GM04504 (cell line): ENCODE results near the gene LRRC59.

Experiments
- DNase-seq: peaks from one replicate; pipeline ENCODE4 v3.0.0-alpha.2; 2012; ENCODE audit warnings: low read depth

Gene LRRC59

DNA sequence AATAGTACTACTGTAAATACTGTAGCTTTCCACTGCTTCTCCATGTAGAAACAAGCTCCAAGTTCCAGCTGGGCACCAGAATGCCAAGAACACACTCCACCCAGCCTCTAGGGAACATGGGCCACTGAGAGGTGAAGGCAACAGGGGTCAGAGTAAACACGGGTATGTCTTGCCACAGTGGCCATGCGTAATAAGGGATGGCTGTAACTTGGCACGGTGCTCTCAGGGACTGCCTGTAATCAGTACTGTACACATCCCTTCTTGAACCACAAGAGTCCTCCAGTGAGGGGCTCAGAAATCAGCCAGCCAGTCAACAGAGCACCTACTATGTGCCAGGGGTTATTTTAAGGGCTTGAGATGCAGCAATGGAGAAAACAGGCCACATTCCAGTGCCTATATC lies 10.8 kb downstream of the LRRC59 start:
- no peak for DNase-seq

- DNase-seq = no peak
These were observed 14.4 kb downstream of the LRRC59 start for GRCh38 chr17:50382931-50383330.

DNA sequence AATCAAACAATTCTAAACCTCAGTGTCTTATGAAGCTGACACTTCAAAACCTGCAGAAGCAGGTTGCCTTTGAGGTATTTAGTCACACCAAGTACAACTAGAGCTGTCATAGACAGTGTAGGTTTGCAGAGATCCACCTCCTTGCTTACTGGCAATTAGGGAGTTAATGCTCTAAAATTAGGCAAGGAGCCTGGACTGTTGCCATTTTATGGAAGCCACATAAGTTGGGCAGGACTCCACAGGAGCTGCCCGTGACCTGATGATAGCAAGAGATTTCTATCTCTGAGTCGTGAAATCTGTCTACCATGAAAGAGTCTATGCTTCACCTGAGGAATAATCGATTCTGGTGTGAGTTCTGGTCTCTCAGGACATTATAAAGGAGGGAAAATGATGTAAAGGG lies 15.4 kb downstream of the LRRC59 start:
- DNase-seq = no peak

DNA sequence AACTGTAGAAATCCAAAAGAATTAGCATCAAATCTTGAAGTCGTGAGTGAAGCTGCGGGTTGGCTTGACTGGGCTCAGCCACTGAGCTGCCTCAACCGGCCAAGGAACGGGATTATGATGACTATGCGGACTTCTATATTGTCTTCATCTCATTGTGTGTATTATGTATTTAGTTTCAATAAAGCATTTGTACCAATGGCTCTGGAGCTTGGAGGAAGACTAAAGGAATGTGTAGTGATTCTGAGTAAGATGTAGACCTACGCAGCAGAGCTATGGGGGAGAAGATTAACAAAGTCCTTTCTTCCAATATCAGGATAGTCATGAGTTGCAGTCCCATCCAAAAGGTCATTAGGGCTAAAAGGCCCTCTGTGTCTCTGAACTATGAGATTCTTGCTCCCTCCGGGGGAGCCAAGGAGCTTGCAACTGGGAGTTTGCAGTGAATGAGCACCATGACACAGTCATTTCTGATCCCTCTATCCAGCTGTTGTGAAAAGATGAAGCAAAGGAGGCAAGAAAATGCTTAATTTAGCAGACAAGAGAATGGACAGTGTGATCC lies 16.0 kb downstream of the LRRC59 start:
- DNase-seq = no peak

DNA sequence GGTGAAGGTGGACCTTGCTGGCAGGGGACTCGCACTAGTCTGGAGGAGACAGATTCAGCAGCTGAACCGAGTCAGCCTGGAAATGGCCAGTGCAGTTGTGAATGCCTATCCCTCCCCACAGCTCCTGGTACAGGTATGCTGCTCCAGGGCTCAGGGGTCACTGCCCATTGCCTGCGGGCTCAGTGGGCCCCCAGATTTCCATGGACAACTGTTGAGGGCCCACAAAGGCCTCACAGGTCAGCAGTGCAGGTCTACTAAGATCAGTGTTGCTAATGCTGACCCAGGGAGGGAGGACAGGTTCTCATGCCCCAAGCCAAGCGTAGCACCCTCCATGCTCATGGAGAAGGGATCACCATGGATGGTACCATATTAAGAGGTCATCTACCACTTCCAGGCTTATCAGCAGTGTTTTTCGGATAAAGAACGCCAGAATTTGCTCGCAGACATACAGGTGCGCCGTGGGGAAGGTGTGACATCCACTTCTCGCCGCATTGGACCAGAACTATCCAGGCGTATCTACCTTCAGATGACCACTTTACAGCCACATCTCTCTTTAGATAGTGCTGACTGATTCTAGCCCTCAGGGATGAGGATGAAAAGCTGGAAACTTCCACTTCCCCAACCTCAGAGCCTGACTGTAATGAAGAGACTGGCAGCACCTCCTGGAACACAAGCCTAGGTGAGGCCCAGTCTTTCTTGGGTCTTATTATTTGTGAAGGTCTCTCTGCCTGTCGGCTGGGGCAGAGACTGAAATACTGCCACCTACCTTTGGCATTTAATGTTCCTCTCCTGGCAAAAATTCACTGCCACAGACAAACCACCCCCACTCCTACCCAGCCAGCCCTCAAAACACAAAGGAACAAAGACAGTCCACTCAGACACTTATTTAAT lies 16.7 kb downstream of the LRRC59 start:
- DNase-seq = no peak

- no peak for DNase-seq
These were observed 17.8 kb downstream of the LRRC59 start for GRCh38 chr17:50379351-50380132.

- DNase-seq = no peak
These were observed 21.3 kb downstream of the LRRC59 start for GRCh38 chr17:50375858-50376538.

DNA sequence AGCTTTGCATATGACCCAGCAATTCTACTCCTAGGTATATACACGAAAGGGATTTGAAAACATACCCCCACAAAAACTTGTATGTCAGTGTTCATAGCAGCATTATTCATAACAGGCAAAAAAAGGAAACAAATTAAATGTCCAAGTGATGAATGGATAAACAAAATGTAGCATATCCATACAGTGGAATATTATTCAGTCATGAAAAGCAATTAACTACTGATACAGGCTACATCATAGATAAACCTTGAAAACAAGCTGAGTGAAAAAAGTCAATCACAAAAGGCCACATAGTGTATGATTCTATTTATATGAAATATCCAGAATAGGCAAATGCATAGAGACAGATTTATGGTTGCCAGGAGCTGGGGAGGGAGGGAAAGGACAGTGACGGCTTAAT lies 23.6 kb downstream of the LRRC59 start:
- DNase-seq = no peak

- DNase-seq = peak; percentile 73
These were observed 24.4 kb downstream of the LRRC59 start, which contains the start of the genes EME1 and MRPL27 for GRCh38 chr17:50372758-50373556. Gene EME1, plus strand, starts transcription at chr17:50373229. Its CDS starts 1,980 bp downstream, at chr17:50375209. Gene MRPL27, minus strand, starts transcription at chr17:50373184. Its CDS starts 14 bp downstream, at chr17:50373170.

DNA sequence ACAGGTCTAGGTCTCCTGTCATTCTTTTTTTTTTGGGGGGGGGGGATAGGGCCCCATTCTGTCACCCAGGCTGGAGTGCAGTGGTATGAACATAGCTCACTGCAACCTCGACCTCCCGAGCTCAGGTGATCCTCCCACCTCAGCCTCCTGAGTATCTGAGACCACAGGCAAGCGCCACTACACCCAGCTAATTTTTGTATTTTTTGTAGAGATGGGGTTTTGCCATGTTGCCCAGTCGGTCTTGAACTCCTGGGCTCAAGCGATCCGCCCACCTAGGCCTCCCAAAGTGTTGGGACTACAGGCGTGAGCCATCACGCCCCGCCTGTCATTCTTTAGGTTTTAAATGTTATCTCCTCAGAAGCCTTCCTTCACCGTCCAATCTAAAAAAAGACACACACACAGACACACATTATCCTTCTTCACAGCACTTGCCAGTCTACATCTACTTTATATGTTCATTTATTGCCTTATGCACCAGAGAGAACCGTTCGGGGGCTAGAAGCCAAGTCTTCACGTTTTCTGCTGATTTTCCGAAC lies 25.0 kb downstream of the LRRC59 start:
- no peak for DNase-seq

GRCh38 chr17:50371526-50371925 lies 25.8 kb downstream of the LRRC59 start:
- no peak for DNase-seq

- DNase-seq = no peak
These were observed 27.3 kb downstream of the LRRC59 start for GRCh38 chr17:50370052-50370451.

- DNase-seq = no peak
These were observed 29.9 kb downstream of the LRRC59 start for GRCh38 chr17:50367401-50367800.

- no peak for DNase-seq
These were observed 31.5 kb downstream of the LRRC59 start for GRCh38 chr17:50365649-50366393.

DNA sequence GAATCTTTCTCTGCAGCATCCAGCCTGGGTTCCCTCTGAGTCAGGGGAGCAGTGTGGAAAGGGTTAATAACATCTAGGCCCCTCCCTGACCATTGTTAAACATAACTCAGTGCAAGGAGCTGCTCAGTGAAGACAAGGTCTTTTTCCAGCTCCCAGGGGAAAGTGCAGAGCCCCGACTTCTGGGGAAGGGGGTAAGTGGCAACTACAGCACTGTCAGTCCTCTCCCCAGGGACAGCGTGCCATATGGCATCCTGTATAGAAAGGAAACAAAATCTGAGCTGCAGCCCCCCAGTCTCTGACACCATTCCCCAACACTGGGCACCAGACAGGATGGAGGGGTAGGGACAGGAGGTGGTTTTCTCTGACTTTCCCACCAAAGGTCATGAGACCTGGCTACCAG lies 32.2 kb downstream of the LRRC59 start:
- DNase-seq = no peak

DNA sequence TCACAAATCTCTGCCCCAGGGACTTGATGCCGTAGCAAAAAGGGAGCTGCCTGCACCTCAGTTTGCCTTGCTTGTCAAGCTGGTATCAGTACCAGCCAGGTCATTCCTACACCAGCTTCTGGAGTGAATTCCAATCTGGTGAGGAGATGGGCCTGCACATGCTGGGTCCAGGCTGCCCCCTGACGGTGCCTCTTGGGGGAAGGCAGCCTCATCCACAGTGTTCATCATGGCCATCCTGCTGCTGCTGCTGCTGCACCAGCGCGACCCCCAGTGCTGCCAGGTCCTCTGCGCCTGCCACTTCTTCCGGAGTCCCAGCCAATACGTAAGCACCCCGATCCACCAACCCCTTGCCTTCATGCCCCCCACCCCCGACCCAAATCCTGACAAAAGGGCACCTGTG lies 32.6 kb downstream of the LRRC59 start:
- no peak for DNase-seq

DNA sequence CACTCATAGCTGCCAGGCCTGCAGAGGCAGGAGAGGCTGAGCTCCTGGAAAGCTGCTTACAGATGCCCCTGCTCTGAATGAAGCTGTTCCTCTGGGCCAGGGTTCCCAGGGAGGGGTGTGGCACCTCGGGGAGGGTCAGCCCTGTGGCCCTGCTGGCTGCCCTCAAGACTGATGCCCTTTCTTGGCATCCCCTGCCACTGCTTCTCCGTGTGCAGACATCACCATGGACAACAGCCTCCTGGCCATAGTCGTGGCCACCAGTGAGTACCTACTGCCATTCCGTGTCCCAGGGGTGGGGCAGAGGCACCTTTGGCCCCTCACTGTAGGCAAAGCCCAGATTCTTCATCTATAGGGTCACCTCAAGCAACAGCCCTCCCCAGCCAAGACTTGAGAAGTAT lies 33.3 kb downstream of the LRRC59 start:
- DNase-seq = no peak

DNA sequence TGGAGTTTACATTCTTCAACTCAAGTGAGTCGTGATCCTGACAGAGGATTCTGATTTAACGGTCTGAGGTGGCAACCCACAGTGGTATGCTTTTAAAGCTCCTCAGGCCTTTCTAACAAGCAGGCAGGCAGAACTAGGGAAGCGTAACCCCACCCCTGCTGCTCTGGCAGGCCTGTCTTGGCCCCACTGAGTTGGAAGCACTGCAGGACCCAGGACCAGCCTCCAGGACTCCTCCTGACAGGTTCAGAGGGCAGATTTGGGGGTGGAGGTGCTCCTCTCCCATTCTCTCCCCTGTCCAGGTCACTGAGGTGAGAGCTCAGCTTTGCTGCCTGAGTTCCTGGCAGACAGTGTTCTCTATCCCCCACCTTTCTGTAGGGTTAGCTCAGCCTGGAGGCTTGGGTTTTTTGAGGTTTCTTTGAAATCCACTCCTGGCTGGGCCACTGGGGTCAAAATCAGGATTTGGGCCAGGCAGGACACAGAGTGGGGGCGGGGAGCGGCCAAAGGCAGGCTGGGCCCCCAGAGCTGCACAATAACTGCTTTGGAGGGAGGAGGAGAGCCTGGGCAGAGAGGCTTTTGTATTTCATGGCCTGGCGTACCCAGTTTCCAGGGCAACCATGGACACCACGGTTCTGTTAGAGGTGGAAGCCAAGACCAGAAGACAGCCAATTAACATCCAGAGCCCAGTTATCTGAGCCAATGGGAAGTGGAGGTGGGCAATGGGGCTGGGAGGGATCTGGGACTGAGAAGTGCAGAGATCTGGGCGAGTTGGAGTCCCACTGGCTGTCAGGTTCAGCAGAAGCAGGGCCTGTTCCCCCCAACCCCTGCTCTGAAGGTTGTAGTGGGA lies 33.9 kb downstream of the LRRC59 start:
- DNase-seq = no peak

- DNase-seq = no peak
These were observed 34.7 kb downstream of the LRRC59 start for GRCh38 chr17:50362661-50363060.
